Activated CD4-positive, alpha-beta memory T cell treated with anti-CD3 and anti-CD28 coated beads for 36 hours (primary cell): Measurements from ENCODE around the gene CCL4L2. TPM values are rescaled to one million over a fixed set of nuclear protein-coding genes. Genes with fewer than 3 reads are reported as not detected.
"Not testable (repeated sequence)": the region's sequence is repeated elsewhere in the genome, so short reads cannot be mapped to it uniquely, and the experiment has no call there.

Experiments
- CTCF ChIA-PET: fragments of 350-600 bp; sonication (Branson Sonifier 250); formaldehyde crosslinking; loops from one replicate; lab custom pipeline; 2021; ENCODE audit warnings: antibody characterized with exemption, inconsistent platforms; lab: Charles Lee
- POLR2A ChIA-PET: fragments of 350-600 bp; sonication (Branson Sonifier 250); formaldehyde crosslinking; loops from one replicate; lab custom pipeline; 2021; ENCODE audit warnings: antibody characterized with exemption; lab: Charles Lee
- DNase-seq: peaks from one replicate; pipeline ENCODE4 v3.0.0-alpha.2; 2020
- H3K27ac Mint-ChIP-seq: one replicate; pipeline ENCODE4 v1.8.0; 2021; ENCODE audit warnings: mixed read lengths
- H3K27me3 Mint-ChIP-seq: one replicate; pipeline ENCODE4 v1.8.0; 2021; ENCODE audit warnings: mixed read lengths
- H3K36me3 Mint-ChIP-seq: one replicate; pipeline ENCODE4 v1.8.0; 2021; ENCODE audit warnings: mixed read lengths
- H3K4me1 Mint-ChIP-seq: one replicate; pipeline ENCODE4 v1.8.0; 2021; ENCODE audit warnings: low read depth, mixed read lengths
- H3K4me3 Mint-ChIP-seq: one replicate; pipeline ENCODE4 v1.8.0; 2021; ENCODE audit warnings: mild to moderate bottlenecking, mixed read lengths
- H3K9me3 Mint-ChIP-seq: one replicate; pipeline ENCODE4 v1.8.0; 2021; ENCODE audit warnings: mixed read lengths
- intact Hi-C: fragments of 100-400 bp; cut with micrococcal nuclease; formaldehyde crosslinking; loops from one replicate; pipeline ENCODE4 v1.15.1; 2023
- total RNA-seq, 2 experiments: library from RNA; stranded (reverse); gene quantifications; one replicate each; pipeline ENCODE4 v1.2.3, GENCODE V29; 2021

Gene CCL4L2
- total RNA-seq, 2 experiments from 2014 or later = 48.9 to 58.6 TPM

GRCh38 chr17:36214918-36215317 is 4.1 kb downstream of the CCL4L2 start:
- no peak for DNase-seq
- H3K27ac Mint-ChIP-seq = no peak overlapping the region
- peaks cover 9% of the 10 kb centered on the region for H3K9me3 Mint-ChIP-seq
- peaks cover 23% of the 10 kb centered on the region for H3K27me3 Mint-ChIP-seq
- ChIA-PET CTCF (no interaction called here), POLR2A (no interaction called here)
- no peak overlapping the region for H3K4me3 Mint-ChIP-seq
- peaks cover 3% of the 10 kb centered on the region for H3K4me1 Mint-ChIP-seq
- H3K36me3 Mint-ChIP-seq = no peaks in the 10 kb centered on the region
- intact Hi-C loops = no loop called here

GRCh38 chr17:36215406-36216308 is 4.8 kb downstream of the CCL4L2 start:
- CTCF ChIA-PET, H3K27ac Mint-ChIP-seq, H3K36me3 Mint-ChIP-seq, intact Hi-C loops, H3K4me1 Mint-ChIP-seq, H3K9me3 Mint-ChIP-seq, DNase-seq, POLR2A ChIA-PET, H3K4me3 Mint-ChIP-seq: not testable (repeated sequence)
- peaks cover 23% of the 10 kb centered on the region for H3K27me3 Mint-ChIP-seq

- H3K4me1 Mint-ChIP-seq, POLR2A ChIA-PET, intact Hi-C loops, H3K27ac Mint-ChIP-seq, H3K9me3 Mint-ChIP-seq, DNase-seq, CTCF ChIA-PET, H3K4me3 Mint-ChIP-seq, H3K36me3 Mint-ChIP-seq: not testable (repeated sequence)
- H3K27me3 Mint-ChIP-seq = peaks cover 15% of the 10 kb centered on the region
Observed at GRCh38 chr17:36219556-36219955, 8.7 kb downstream of the CCL4L2 start.

- intact Hi-C loops, H3K4me3 Mint-ChIP-seq, DNase-seq, H3K4me1 Mint-ChIP-seq, H3K36me3 Mint-ChIP-seq, H3K9me3 Mint-ChIP-seq, H3K27ac Mint-ChIP-seq, POLR2A ChIA-PET, CTCF ChIA-PET: not testable (repeated sequence)
- peaks cover 13% of the 10 kb centered on the region for H3K27me3 Mint-ChIP-seq
Observed at GRCh38 chr17:36220737-36221580, 10.1 kb downstream of the CCL4L2 start.

GRCh38 chr17:36221581-36222100 is 10.8 kb downstream of the CCL4L2 start:
- intact Hi-C loops, DNase-seq: not testable (repeated sequence)

GRCh38 chr17:36222967-36223366 is 12.1 kb downstream of the CCL4L2 start:
- CTCF ChIA-PET, DNase-seq, H3K4me1 Mint-ChIP-seq, intact Hi-C loops, H3K27ac Mint-ChIP-seq, H3K27me3 Mint-ChIP-seq, POLR2A ChIA-PET, H3K4me3 Mint-ChIP-seq, H3K36me3 Mint-ChIP-seq, H3K9me3 Mint-ChIP-seq: not testable (repeated sequence)

More at GRCh38 chr17:36221581-36222100, 10.8 kb downstream of the CCL4L2 start:
- H3K36me3 Mint-ChIP-seq, H3K4me1 Mint-ChIP-seq, H3K27ac Mint-ChIP-seq, CTCF ChIA-PET, POLR2A ChIA-PET, H3K4me3 Mint-ChIP-seq, H3K9me3 Mint-ChIP-seq: not testable (repeated sequence)
- H3K27me3 Mint-ChIP-seq = peaks cover 13% of the 10 kb centered on the region

- H3K27me3 Mint-ChIP-seq, POLR2A ChIA-PET, H3K4me3 Mint-ChIP-seq, H3K27ac Mint-ChIP-seq, CTCF ChIA-PET, H3K36me3 Mint-ChIP-seq, H3K9me3 Mint-ChIP-seq, intact Hi-C loops, H3K4me1 Mint-ChIP-seq: not testable (repeated sequence)
- peak; percentile 33 for DNase-seq
Observed at GRCh38 chr17:36229644-36230043, 18.8 kb downstream of the CCL4L2 start.

- intact Hi-C loops, CTCF ChIA-PET, H3K9me3 Mint-ChIP-seq, H3K27me3 Mint-ChIP-seq, H3K27ac Mint-ChIP-seq, DNase-seq, POLR2A ChIA-PET, H3K36me3 Mint-ChIP-seq, H3K4me3 Mint-ChIP-seq, H3K4me1 Mint-ChIP-seq: not testable (repeated sequence)
Observed at GRCh38 chr17:36242046-36242445, 31.2 kb downstream of the CCL4L2 start.

Other genes starting within 250 kb of the CCL4L2 start
- not detected for gene CCL16, start 229.6 kb upstream of the CCL4L2 start, total RNA-seq
- gene CCL14, start 224.3 kb upstream of the CCL4L2 start, total RNA-seq = not detected
- gene CCL15, start 209.5 kb upstream of the CCL4L2 start, total RNA-seq = not detected
- not detected for gene CCL23, start 193.1 kb upstream of the CCL4L2 start, total RNA-seq
- under 1 TPM in 1 of 2 experiments, not detected in 1; 0.52 TPM for gene CCL18, start 146.8 kb upstream of the CCL4L2 start, total RNA-seq
- gene CCL3, start 120.9 kb upstream of the CCL4L2 start, total RNA-seq = 100 to 1,000 TPM; 981 to 989 TPM
- gene CCL4, start 107.2 kb upstream of the CCL4L2 start, total RNA-seq = 100 to 1,000 TPM; 917 to 966 TPM
- gene TBC1D3B, start 34.4 kb upstream of the CCL4L2 start, total RNA-seq = 1 to 10 TPM; 5.6 to 8.1 TPM
- gene CCL3L1, start 14.3 kb upstream of the CCL4L2 start, total RNA-seq = 10 to 100 TPM; 23.8 to 24.5 TPM
- under 1 TPM in 1 of 2 experiments, not detected in 1; 0.14 TPM for gene TBC1D3I, start 53.5 kb downstream of the CCL4L2 start, total RNA-seq
- not detected for gene TBC1D3G, start 112.8 kb downstream of the CCL4L2 start, total RNA-seq
- not detected for gene TBC1D3H, start 177.4 kb downstream of the CCL4L2 start, total RNA-seq